Daoy (cell line): Measurements from ENCODE around the gene ATXN1L. TPM values are rescaled to one million over a fixed set of nuclear protein-coding genes. Genes with fewer than 3 reads are reported as not detected.
"Not testable (repeated sequence)": the region's sequence is repeated elsewhere in the genome, so short reads cannot be mapped to it uniquely, and the experiment has no call there.

Source experiments
- DNase-seq: peaks from one replicate; pipeline ENCODE4 v3.0.0-alpha.2; 2015; ENCODE audit warnings: low read depth
- total RNA-seq: library from RNA; depleted of rRNA; stranded (reverse); fragments of >200 nt; shearing (Covaris generic); gene quantifications from 2 replicates; pipeline ENCODE4 v1.2.3, GENCODE V29; 2014

Gene ATXN1L
- total RNA-seq, 1 experiment from 2014 or later = 13.0 TPM

DNA sequence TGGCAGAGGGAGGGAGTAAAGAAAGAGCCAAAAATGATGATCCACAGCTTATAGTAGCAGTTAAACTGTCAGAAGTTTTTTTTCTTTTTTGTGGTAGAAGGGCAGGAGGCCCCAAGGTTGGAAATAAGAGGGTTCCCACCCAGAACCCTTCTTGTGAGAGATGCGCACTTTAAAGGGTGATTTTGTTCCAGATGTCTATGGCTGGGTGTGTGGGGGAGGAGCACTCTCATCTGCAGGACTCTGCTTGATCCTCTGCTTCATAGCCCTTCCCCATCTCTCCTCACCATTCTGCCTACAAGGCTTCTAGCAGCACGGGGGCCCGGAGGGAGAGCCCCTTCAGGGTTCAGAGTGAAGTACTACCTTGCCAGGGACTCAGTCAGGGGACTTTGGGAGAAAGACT, 6.4 kb downstream of the ATXN1L start:
- no peak for DNase-seq

- DNase-seq = no peak
Measured at GRCh38 chr16:71852561-71852960, 6.8 kb downstream of the ATXN1L start.

DNA sequence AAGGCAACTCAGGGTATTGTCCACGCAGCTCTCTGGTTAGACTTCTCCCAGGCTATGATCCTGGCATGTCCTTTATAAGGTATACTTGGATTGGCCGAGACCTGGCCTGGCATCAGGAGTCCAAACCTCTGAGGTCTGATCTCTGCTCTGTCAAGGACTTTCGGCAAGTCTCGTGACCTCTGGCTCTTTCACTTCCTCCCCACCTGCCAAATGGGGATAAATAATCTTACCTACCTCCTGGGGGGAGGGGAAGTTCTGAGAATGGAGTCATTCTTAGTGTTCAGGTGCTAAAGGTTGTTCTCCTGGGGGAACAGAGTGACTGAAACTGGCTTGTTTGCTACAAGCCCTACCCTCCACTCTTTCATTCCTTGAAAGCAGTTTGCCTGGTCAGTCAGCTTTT, 7.6 kb downstream of the ATXN1L start:
- no peak for DNase-seq

- DNase-seq = no peak
Measured at GRCh38 chr16:71854369-71854948, 8.7 kb downstream of the ATXN1L start.

GRCh38 chr16:71855937-71856662, 10.3 kb downstream of the ATXN1L start:
- no peak for DNase-seq

DNA sequence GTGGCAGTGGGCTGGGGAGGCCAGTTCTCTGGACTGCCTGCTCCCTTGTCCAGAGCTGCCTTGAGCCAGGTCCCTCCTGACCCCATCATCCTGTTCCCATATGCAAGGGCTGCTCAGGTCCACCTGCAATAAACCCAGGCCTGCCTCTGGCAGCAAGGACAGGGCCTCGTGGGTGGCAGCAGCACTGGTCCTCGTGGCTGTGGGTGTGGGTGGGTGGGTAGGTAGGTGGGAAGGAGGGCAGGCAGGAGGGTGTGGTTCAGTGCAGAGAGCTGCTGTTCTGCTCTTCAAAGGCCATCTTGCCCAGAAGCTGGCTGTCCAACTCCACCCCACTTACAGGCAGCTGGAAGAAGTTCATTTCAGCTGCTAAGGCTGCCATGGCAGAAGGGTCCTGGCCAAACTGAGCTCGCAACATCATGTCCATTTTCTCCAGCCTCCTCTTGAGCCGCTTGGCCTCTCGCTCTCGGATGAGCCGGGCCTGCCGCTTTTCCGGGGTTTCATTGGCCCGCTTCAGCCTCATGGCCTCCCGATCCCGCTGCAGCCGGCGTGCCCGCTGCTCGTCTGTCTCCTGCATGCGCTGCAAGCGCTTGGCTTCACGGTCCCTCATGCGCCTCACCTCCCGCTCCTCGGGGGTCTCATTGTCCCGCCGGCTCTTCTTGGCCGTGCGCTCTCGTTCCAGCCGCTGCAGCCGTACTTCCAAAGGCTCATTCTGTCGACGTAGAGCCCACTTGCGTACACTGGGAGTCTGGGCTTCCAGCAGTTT, 14.2 kb downstream of the ATXN1L start:
- DNase-seq = no peak

- DNase-seq = no peak
Measured at GRCh38 chr16:71863995-71864394, 18.2 kb downstream of the ATXN1L start.

DNA sequence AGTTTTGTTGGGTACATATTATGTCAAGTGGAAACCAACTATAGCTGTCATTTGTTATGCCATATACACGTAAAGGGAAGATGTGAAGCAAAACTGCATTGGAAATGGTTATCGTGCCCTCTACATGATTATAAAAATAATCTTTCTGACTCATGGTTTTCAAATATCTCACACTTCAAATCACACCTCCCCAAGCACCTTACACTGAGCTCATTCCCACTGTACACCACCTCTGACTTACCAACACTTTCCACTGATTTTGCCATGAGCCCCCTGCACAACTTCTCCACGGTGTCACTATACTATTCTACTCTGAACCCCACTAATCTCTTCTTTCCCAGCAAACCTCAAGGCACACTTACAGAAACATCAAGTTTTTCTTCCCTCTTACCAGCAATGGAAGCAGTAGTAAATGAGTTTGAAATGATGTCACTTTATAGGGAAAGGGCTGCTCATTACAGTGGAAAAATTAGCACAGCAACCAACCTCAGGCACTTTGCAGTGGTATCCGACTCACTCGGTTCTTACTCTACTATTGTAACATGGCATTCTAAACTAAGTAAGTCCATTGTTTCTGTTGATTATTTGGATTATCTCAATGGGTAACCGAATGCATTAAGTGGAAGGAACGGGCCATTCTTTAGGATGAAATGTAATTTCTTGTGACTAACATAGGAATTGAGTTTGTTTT, 19.5 kb downstream of the ATXN1L start:
- DNase-seq = no peak

- DNase-seq = not testable (repeated sequence)
Measured at GRCh38 chr16:71867175-71867574, 21.4 kb downstream of the ATXN1L start.

DNA sequence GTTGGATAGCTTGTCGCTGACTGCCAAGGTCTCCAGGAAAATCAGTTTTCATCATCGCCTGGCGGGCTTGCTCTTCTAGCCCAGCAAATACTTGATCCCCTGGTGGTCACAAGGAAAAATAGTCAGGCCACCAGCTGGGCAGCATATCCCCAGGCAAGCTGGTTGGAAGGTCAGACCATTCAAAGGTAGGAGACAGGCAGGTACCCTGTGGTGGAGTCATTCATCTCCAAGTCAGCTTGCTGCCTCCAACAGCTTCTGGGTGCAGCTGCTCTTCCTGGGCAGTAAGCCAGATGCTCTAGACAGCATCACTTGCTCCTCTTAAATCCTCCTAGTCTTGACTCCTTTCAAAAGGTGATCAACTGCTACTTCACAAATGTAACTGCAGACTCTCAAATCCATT, 22.2 kb downstream of the ATXN1L start:
- DNase-seq = no peak

- DNase-seq = no peak
Measured at GRCh38 chr16:71869089-71869488, 23.3 kb downstream of the ATXN1L start.

GRCh38 chr16:71870818-71871217, 25.0 kb downstream of the ATXN1L start:
- DNase-seq = no peak

DNA sequence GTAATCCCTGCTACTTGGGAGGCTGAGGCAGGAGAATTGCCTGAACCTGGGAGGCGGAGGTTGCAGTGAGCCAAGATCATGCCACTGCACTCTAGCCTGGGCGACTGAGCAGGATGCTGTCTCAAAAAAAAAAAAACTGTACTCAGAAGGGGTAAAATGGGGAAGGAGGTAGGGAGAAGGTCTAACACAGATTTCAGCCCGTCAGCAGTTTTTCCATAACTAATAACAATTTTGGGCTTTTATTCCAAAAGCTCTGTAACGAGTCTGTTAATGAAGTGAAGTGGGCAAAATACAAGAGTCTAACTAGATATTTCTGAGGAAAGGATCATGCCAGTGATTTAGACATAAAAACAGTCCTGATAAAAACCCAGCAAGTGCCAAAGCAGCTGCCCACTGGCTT, 27.4 kb downstream of the ATXN1L start:
- no peak for DNase-seq

DNA sequence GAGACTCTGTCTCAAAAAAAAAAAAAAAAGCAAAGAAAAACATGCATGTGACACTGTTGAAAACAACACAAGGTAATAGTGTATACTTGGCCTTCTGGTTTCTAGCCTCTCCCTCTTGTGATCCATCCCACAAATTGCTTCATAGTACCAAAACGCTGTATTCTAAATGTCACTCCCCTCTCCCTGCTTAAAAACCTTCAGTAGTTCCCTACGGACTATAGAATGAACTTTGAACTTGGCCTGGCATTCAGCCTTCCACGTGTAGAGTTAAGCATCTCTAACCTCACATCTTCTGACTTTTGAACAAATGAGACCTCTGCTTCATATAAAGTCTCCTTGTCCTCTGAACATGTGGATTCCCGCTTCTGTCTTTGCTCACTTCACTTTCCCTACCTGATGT, 33.1 kb downstream of the ATXN1L start:
- DNase-seq = no peak

DNA sequence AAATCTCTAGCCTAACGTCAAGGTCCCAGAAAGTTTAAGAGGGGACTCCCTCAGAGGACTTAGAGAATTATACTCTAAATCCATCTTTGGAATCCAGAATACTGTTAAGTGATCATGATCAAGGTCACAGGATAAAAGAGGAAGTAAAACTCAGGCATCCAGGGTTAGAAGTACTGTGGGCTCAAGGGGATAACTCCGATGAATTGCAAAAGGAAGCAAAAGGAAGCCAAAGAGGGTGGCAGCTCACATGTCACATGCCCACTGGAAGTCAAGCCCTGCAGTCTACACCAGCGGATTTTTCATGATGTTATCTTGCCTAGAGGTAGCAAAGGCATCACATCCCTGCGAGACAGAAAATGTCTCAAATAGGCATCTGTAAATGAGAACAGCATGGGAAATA, 34.4 kb downstream of the ATXN1L start:
- DNase-seq = no peak

DNA sequence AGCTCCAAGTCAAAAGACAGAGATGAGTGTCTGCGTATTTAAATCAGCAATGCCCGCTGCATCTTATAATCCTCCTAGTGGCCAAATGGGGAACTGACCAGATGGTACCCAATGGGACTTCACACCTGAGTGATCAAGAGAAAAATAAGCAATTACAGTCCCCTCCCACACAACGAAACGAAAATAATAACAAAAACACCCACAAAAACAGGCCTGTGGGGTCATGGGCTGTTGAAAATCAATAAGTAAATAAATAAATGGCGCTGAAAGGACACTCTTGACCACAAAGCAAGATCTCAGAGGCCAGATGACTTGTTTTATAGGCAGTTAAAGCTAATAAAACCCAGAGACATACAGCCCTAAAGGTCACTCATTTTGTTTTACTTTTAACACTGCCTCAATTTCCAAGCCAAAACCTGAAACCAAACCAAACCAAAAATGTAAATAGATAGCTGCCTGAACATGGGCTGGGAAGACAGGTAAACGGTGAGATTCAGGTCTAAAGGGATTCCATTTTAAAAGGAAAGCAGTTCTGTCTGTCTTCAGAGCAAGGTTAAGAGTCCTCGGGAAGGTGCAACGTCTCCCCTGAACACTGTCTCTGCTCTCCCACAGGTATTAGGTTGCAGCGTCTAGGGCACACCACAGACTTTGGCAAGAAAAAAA, 36.9 kb downstream of the ATXN1L start:
- DNase-seq = peak; percentile 61

DNA sequence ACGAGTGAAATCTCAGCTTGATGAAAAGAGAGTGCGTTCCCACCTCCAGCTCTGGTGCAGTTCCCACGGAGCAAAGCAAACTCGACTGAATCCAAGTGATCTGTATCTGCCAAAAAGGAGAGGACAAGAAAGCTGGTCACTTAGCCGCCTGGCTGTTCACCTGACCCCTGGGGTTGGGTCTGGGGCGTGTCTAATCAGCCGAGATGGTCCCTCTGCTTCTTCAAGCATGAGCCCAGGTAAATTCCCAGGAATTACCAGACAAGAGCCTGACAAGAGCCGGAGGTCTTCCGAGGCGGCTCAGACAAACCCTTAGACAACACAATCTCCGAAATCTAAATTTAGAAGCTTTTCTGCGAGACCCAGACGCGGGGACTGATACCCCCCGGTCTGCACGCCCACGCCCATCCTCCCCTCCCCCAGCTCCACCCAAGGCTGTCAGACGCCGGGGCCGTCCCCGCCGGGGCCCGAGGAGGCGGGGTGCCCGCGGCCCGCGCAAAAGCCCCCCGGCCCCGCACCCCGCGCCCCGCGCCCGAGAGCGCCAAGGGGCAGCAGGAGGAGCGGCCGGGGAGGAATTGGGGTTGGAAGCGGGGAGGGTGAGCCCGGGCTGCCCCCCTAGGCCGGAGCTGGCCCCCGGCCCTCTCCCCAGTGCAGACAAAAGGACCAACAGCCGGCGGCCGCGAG, 37.5 kb downstream of the ATXN1L start:
- peak; percentile 12 for DNase-seq

DNA sequence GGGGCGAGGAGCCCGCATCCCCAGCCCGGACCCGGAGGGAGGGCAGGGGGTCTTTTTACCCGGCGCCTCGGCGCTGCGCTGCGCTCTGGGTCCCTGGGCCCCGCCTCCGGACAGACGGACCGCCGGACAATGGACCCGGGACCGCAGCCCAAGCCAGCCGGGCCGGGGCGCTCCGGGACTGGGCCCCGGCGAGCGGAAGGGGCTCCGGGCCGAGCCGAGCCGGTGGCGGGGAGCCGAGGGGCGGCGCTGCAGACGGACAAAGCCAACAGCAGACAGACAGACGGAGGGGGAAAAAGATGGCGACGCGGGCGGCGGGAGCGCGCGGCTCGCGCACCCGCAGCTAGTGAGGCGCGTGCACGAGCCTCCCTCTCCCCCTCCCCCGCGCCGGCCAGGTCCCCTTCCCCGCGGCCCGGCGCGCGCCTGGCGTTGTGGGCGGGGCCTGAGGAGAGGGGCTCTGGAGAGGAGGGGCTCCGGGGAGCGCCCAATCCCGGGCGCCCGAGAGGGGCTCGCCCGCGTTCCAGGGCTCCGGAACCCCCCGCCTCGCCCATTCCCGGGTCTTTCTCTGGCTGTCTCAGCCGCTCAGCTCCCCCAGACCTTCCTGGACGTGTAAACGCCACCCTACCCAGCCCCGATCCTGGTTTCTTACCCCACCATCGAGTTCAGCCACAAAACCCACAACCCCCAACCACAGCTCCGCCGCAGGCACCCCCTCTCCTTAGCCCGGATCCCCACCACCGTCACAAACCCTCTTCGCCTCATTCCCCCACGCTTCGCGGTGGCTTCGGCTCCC, 38.3 kb downstream of the ATXN1L start, which contains the start of gene ZNF821:
Gene ZNF821 (minus strand): TSS at position 334 of the 790 bp plus-strand sequence. CDS start 4,236 bp downstream, outside the sequence.
- peak; percentile 76 for DNase-seq

- no peak for DNase-seq
Measured at GRCh38 chr16:71885261-71885650, 39.5 kb downstream of the ATXN1L start.

DNA sequence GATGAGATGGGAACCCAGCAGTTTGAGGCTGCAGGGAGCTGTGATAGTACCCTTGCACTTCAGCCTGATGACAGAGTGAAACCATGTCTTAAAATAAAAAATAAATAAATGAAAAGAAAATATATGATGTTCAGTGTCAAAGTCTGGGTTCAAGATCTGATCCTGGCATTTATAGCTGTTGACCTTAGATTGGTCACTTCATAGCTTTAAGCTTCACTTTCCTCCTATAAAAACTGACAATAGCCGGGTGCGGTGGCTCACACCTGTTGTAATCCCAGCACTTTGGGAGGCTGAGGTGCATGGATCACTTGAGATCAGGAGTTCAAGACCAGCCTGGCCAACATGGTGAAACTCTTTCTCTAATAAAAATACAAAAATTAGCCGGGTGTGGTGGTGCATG, 43.4 kb downstream of the ATXN1L start:
- no peak for DNase-seq
